ENCODE measurements around the gene DLG4.
A peak's percentile ranks its signal among the peaks of the same experiment; 100 is the strongest.

DLG4 gene

DNA sequence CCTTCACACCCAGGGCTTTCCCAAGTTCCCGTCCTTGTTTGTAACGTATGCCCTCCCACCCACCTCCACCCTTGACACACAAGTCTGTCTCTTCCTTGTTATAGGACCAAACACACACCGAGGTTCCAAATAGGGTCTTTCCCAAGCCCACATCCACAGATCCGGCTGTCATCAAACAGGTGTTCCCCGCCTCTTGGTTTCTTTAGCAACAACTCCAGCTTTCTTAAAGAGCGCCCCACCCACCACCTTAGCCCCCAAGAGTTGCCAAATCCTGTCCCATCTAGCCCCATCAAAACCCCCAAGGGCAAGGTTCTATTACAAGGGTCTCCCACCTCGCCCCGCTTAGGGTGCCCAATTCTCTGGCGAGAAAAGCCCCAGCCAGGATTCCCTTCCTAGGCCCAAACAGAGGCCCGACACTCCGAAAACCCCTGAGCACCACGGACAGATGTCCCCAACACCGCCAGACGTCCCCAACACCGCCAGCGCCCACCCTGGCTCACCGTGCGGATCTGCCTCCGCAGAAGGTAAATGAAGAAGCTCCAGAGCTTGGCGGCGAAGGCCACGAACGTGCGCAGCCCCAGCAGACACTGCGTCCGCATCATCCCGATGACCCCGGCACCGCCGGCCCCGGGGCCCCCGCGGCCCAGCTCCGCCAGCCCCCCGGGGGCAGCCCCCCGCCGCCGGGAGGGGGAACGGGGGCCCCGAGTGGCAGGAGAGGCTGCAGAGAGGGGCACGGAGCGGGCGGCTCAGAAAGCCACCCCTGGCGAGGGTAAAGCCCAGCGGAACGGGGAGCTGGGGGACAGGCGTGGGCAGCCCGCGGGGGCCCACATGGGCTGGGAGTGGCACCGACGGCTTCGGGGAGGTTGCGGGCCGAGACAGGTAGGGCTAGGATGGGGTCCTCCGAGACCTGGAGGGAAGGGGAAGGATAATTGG lies 31.3 kb upstream of the DLG4 start:
- TF ChIP-seq EZH2 (IDR thresholded peaks at IDR 0.05; ENCODE audit: borderline replicate concordance, low read length), result no peak
- no peak for TF ChIP-seq CTCF (IDR thresholded peaks at IDR 0.05; ENCODE audit: low read length)
- Histone ChIP-seq H3K4me1 (ENCODE audit: insufficient read depth, low read length, severe bottlenecking) (peaks cover 32% of the 10 kb centered on the region), H3K27ac (ENCODE audit: low read depth, low read length, poor library complexity, severe bottlenecking) (peak overlapping the region; percentile 39), H4K20me1 (ENCODE audit: insufficient read depth, low read length) (no peaks in the 10 kb centered on the region), H3K9me2 (ENCODE audit: low read depth, low read length) (no peaks in the 10 kb centered on the region), H3K27me3 (ENCODE audit: insufficient read depth, low read length) (no peaks in the 10 kb centered on the region), H3K9me3 (ENCODE audit: low read length) (no peaks in the 10 kb centered on the region), H3F3A (ENCODE audit: insufficient read depth, low read length) (no peaks in the 10 kb centered on the region), H3K36me3 (ENCODE audit: insufficient read depth, low read length) (peaks cover 35% of the 10 kb centered on the region), H3K79me2 (ENCODE audit: insufficient read depth, low read length) (peaks cover 31% of the 10 kb centered on the region), H3K4me3 (ENCODE audit: low read depth, low read length, poor library complexity, severe bottlenecking) (peak overlapping the region; percentile 77), H3K9ac (ENCODE audit: low read length) (peak overlapping the region; percentile 97), H2AFZ (ENCODE audit: low read length) (no peak overlapping the region), H3K4me2 (ENCODE audit: low read length) (peak overlapping the region; percentile 99)

- Histone ChIP-seq H3K9ac (ENCODE audit: low read length) (peak overlapping the region; percentile 97), H3K4me3 (ENCODE audit: low read depth, low read length, poor library complexity, severe bottlenecking) (peak overlapping the region; percentile 77), H3K27ac (ENCODE audit: low read depth, low read length, poor library complexity, severe bottlenecking) (peak overlapping the region; percentile 15), H3K4me1 (ENCODE audit: insufficient read depth, low read length, severe bottlenecking) (peaks cover 32% of the 10 kb centered on the region), H4K20me1 (ENCODE audit: insufficient read depth, low read length) (no peaks in the 10 kb centered on the region), H2AFZ (ENCODE audit: low read length) (no peak overlapping the region), H3K79me2 (ENCODE audit: insufficient read depth, low read length) (peaks cover 31% of the 10 kb centered on the region), H3K4me2 (ENCODE audit: low read length) (peak overlapping the region; percentile 99), H3K9me2 (ENCODE audit: low read depth, low read length) (no peaks in the 10 kb centered on the region), H3K27me3 (ENCODE audit: insufficient read depth, low read length) (no peaks in the 10 kb centered on the region), H3K36me3 (ENCODE audit: insufficient read depth, low read length) (peaks cover 32% of the 10 kb centered on the region), H3F3A (ENCODE audit: insufficient read depth, low read length) (no peaks in the 10 kb centered on the region), H3K9me3 (ENCODE audit: low read length) (no peaks in the 10 kb centered on the region)
- TF ChIP-seq CTCF (IDR thresholded peaks at IDR 0.05; ENCODE audit: low read length) (no peak), EZH2 (IDR thresholded peaks at IDR 0.05; ENCODE audit: borderline replicate concordance, low read length) (no peak)
These were observed 30.2 kb upstream of the DLG4 start for GRCh38 chr17:7249830-7250229.

DNA sequence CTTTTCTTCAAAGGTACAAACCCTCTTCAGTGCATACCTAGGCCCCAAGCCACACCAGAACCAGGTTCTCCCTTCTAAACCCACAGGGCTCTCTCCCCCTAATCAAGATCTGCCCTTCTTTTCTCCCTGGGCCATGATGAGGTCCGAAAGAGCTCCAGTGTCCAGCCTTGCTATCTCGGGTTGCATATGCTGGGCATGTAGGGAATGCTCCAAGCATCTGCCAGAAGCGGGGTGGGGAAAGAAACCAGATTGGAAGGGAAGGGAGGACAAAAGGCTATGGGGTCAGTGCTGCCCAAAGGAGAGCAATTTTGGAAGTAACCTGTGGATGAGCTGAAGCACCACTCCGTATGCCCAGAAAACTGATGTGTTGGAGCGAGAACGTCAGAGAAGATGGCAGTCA lies 29.6 kb upstream of the DLG4 start:
- TF ChIP-seq EZH2 (IDR thresholded peaks at IDR 0.05; ENCODE audit: borderline replicate concordance, low read length) (no peak), CTCF (IDR thresholded peaks at IDR 0.05; ENCODE audit: low read length) (no peak)
- no peak overlapping the region for H2AFZ ChIP-seq (ENCODE audit: low read length)
- H3K9me3 ChIP-seq (ENCODE audit: low read length), result no peaks in the 10 kb centered on the region
- H3K36me3 ChIP-seq (ENCODE audit: insufficient read depth, low read length), result peaks cover 32% of the 10 kb centered on the region
- peaks cover 32% of the 10 kb centered on the region for H3K4me1 ChIP-seq (ENCODE audit: insufficient read depth, low read length, severe bottlenecking)
- peak overlapping the region; percentile 97; the same call in 1 of the 2 replicates for H3K9ac ChIP-seq (ENCODE audit: low read length)
- H3K4me2 ChIP-seq (ENCODE audit: low read length), result peak overlapping the region; percentile 99
- H3K4me3 ChIP-seq (ENCODE audit: low read depth, low read length, poor library complexity, severe bottlenecking), result peak overlapping the region; percentile 77
- no peaks in the 10 kb centered on the region for H3F3A ChIP-seq (ENCODE audit: insufficient read depth, low read length)
- no peak overlapping the region for H3K27ac ChIP-seq (ENCODE audit: low read depth, low read length, poor library complexity, severe bottlenecking)
- H3K79me2 ChIP-seq (ENCODE audit: insufficient read depth, low read length), result peaks cover 31% of the 10 kb centered on the region
- H3K9me2 ChIP-seq (ENCODE audit: low read depth, low read length), result no peaks in the 10 kb centered on the region
- H3K27me3 ChIP-seq (ENCODE audit: insufficient read depth, low read length), result no peaks in the 10 kb centered on the region
- no peaks in the 10 kb centered on the region for H4K20me1 ChIP-seq (ENCODE audit: insufficient read depth, low read length)

All from OCI-LY1 (cell line).